ENCODE results near the gene TAF10. TPM values are rescaled to one million over a fixed set of nuclear protein-coding genes. Genes with fewer than 3 reads are reported as not detected.

The TAF10 gene
- polyA plus RNA-seq, 1 experiment = 205 TPM

- peaks cover 12% of the 10 kb centered on the region for H3K36me3 ChIP-seq (ENCODE audit: control insufficient read depth, insufficient read depth, low read length)
- POLR2A ChIA-PET = no interaction called here
- H3K27me3 ChIP-seq (ENCODE audit: control insufficient read depth, insufficient read depth, low read length) = no peaks in the 10 kb centered on the region
- no peak for TF ChIP-seq CTCF (IDR thresholded peaks at IDR 0.05; ENCODE audit: insufficient read depth, low read depth, low read length)
- CTCF ChIA-PET = interaction anchor here (1.9 kb wide), 1 partner anchor 77 kb away, joined by 5 read pairs; no protein-coding TSS in a partner anchor
- H3K4me3 ChIP-seq (ENCODE audit: low read depth, low read length) = no peak overlapping the region
- DNase-seq (ENCODE audit: low read depth) = no peak
Measured at GRCh38 chr11:6616596-6617250, 4.7 kb upstream of the TAF10 start.

GRCh38 chr11:6615882-6616585 is 4.0 kb upstream of the TAF10 start:
- no peak for TF ChIP-seq CTCF (IDR thresholded peaks at IDR 0.05; ENCODE audit: insufficient read depth, low read depth, low read length)
- ChIA-PET POLR2A (no interaction called here), CTCF (interaction anchor here (1.1 kb wide), 1 partner anchor 59 kb away, joined by 4 read pairs; no protein-coding TSS in a partner anchor)
- DNase-seq (ENCODE audit: low read depth) = no peak
- no peak overlapping the region for H3K4me3 ChIP-seq (ENCODE audit: low read depth, low read length)
- no peaks in the 10 kb centered on the region for H3K27me3 ChIP-seq (ENCODE audit: control insufficient read depth, insufficient read depth, low read length)
- peaks cover 16% of the 10 kb centered on the region for H3K36me3 ChIP-seq (ENCODE audit: control insufficient read depth, insufficient read depth, low read length)

GRCh38 chr11:6615046-6615445 is 3.0 kb upstream of the TAF10 start:
- no peaks in the 10 kb centered on the region for H3K27me3 ChIP-seq (ENCODE audit: control insufficient read depth, insufficient read depth, low read length)
- POLR2A ChIA-PET = no interaction called here
- TF ChIP-seq CTCF (IDR thresholded peaks at IDR 0.05; ENCODE audit: insufficient read depth, low read depth, low read length) = no peak
- no peak overlapping the region for H3K4me3 ChIP-seq (ENCODE audit: low read depth, low read length)
- CTCF ChIA-PET = interaction anchor here (1.1 kb wide), 1 partner anchor 60 kb away, joined by 4 read pairs; no protein-coding TSS in a partner anchor
- H3K36me3 ChIP-seq (ENCODE audit: control insufficient read depth, insufficient read depth, low read length) = peaks cover 23% of the 10 kb centered on the region
- no peak for DNase-seq (ENCODE audit: low read depth)

GRCh38 chr11:6614446-6614845 is 2.4 kb upstream of the TAF10 start:
- Histone ChIP-seq H3K36me3 (ENCODE audit: control insufficient read depth, insufficient read depth, low read length) (peaks cover 29% of the 10 kb centered on the region), H3K27me3 (ENCODE audit: control insufficient read depth, insufficient read depth, low read length) (no peaks in the 10 kb centered on the region), H3K4me3 (ENCODE audit: low read depth, low read length) (no peak overlapping the region)
- POLR2A ChIA-PET = no interaction called here
- CTCF ChIA-PET = no interaction called here
- DNase-seq (ENCODE audit: low read depth) = no peak
- TF ChIP-seq CTCF (IDR thresholded peaks at IDR 0.05; ENCODE audit: insufficient read depth, low read depth, low read length) = no peak

- no peaks in the 10 kb centered on the region for H3K27me3 ChIP-seq (ENCODE audit: control insufficient read depth, insufficient read depth, low read length)
- H3K4me3 ChIP-seq (ENCODE audit: low read depth, low read length) = no peak overlapping the region
- DNase-seq (ENCODE audit: low read depth) = no peak
- ChIA-PET POLR2A (no interaction called here), CTCF (interaction anchor here (2.1 to 3.2 kb wide), 2 partner anchors 69 to 74 kb away, joined by 5 to 24 read pairs; partner anchors contain the start of gene MRPL17)
- peaks cover 38% of the 10 kb centered on the region for H3K36me3 ChIP-seq (ENCODE audit: control insufficient read depth, insufficient read depth, low read length)
- TF ChIP-seq CTCF (IDR thresholded peaks at IDR 0.05; ENCODE audit: insufficient read depth, low read depth, low read length) = no peak
Measured at GRCh38 chr11:6613496-6613895, 1.5 kb upstream of the TAF10 start.

All from BJ (cell line).